MM.1S (cell line): Measurements from ENCODE around the gene RSU1.
"Not testable (repeated sequence)": the region's sequence is repeated elsewhere in the genome, so short reads cannot be mapped to it uniquely, and the experiment has no call there.

Experiments used
- DNase-seq: peaks from one replicate; pipeline ENCODE4 v3.0.0-alpha.2; 2015
- H2AFZ ChIP-seq: fragments of 300-600 bp; sonication (generic); 2 replicates; pipeline ENCODE4 v1.6.0; 2016; ENCODE audit warnings: antibody characterized with exemption, low read length
- H3F3A ChIP-seq: fragments of 300-600 bp; sonication (generic); 2 replicates; pipeline ENCODE4 v1.6.1; 2016; ENCODE audit warnings: mild to moderate bottlenecking, antibody characterized with exemption, low read length, moderate library complexity, mixed read lengths; ENCODE audit not compliant: insufficient read depth
- H3K27ac ChIP-seq: fragments of 300-600 bp; sonication (generic); 2 replicates; pipeline ENCODE4 v1.5.1; 2016; ENCODE audit warnings: mild to moderate bottlenecking, low read length
- H3K27me3 ChIP-seq: fragments of 300-600 bp; sonication (generic); replicated peaks from 2 replicates; pipeline ENCODE4 v1.6.0; 2016; ENCODE audit warnings: low read length; ENCODE audit not compliant: insufficient read depth
- H3K36me3 ChIP-seq: fragments of 300-600 bp; sonication (generic); replicated peaks from 2 replicates; pipeline ENCODE4 v1.6.1; 2016; ENCODE audit warnings: mild to moderate bottlenecking, low read length, mixed read lengths; ENCODE audit not compliant: insufficient read depth
- H3K4me1 ChIP-seq: fragments of 300-600 bp; sonication (generic); 2 replicates; pipeline ENCODE4 v1.6.1; 2016; ENCODE audit warnings: low read length, mixed read lengths
- H3K4me2 ChIP-seq: fragments of 300-600 bp; sonication (generic); 2 replicates; pipeline ENCODE4 v1.6.0; 2016; ENCODE audit warnings: low read depth, low read length
- H3K4me3 ChIP-seq: fragments of 300-600 bp; sonication (generic); 2 replicates; pipeline ENCODE4 v1.5.1; 2016; ENCODE audit warnings: low read length, mixed read lengths
- H3K79me2 ChIP-seq: fragments of 300-600 bp; sonication (generic); 2 replicates; pipeline ENCODE4 v1.6.1; 2016; ENCODE audit warnings: mixed run types, low read length, mixed read lengths
- H3K9ac ChIP-seq: fragments of 300-600 bp; sonication (generic); 2 replicates; pipeline ENCODE4 v1.6.1; 2016; ENCODE audit warnings: low read length, mixed read lengths
- H3K9me2 ChIP-seq: fragments of 300-600 bp; sonication (generic); replicated peaks from 2 replicates; pipeline ENCODE4 v1.6.1; 2016; ENCODE audit warnings: mild to moderate bottlenecking, low read length, mixed read lengths; ENCODE audit not compliant: insufficient read depth
- H3K9me3 ChIP-seq: fragments of 300-600 bp; sonication (generic); replicated peaks from 2 replicates; pipeline ENCODE4 v1.6.1; 2016; ENCODE audit warnings: mild to moderate bottlenecking, low read length, mixed read lengths; ENCODE audit not compliant: insufficient read depth
- H4K20me1 ChIP-seq: fragments of 300-600 bp; sonication (generic); 2 replicates; pipeline ENCODE4 v1.6.1; 2016; ENCODE audit warnings: mild to moderate bottlenecking, low read length, moderate library complexity, mixed read lengths; ENCODE audit not compliant: insufficient read depth
- EZH2 ChIP-seq: fragments of 300-600 bp; sonication (generic); optimal IDR thresholded peaks from 2 replicates; pipeline ENCODE3; 2017; ENCODE audit warnings: low read depth, mild to moderate bottlenecking, antibody characterized with exemption, low read length, mixed read lengths
- EZH2phosphoT487 ChIP-seq: fragments of 300-600 bp; sonication (generic); IDR thresholded peaks from 2 replicates; pipeline ENCODE4 v1.6.1; 2018; ENCODE audit warnings: antibody characterized with exemption, low read length
- TF ChIP-seq, protein P1 (sequence below): fragments of 300-600 bp; sonication (generic); IDR thresholded peaks from 2 replicates; pipeline ENCODE4 v1.5.1; 2016; ENCODE audit warnings: antibody characterized with exemption, low read length, mixed read lengths

The RSU1 gene

DNA sequence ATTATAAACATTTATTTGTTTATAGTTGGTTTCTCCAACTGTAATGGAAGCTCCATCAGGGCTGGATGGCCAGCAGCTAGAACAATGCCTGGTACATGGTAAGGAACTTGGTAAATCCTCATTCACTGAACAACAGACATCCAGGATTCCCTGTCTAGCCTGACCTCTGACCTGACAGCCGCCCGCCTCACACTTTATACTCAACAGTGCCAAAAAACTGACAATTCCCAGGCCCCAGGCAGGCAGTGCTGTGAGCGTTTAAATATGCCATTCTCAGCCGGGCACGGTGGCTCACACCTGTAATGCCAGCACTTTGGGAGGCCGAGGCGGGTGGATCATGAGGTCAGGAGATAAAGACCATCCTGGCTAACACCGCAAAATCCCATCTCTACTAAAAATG, 55.9 kb downstream of the RSU1 start:
- no peaks in the 10 kb centered on the region for H3K79me2 ChIP-seq
- no peaks in the 10 kb centered on the region for H3K9me3 ChIP-seq
- TF ChIP-seq EZH2 (no peak), EZH2phosphoT487 (no peak)
- TF ChIP-seq, protein P1, sequence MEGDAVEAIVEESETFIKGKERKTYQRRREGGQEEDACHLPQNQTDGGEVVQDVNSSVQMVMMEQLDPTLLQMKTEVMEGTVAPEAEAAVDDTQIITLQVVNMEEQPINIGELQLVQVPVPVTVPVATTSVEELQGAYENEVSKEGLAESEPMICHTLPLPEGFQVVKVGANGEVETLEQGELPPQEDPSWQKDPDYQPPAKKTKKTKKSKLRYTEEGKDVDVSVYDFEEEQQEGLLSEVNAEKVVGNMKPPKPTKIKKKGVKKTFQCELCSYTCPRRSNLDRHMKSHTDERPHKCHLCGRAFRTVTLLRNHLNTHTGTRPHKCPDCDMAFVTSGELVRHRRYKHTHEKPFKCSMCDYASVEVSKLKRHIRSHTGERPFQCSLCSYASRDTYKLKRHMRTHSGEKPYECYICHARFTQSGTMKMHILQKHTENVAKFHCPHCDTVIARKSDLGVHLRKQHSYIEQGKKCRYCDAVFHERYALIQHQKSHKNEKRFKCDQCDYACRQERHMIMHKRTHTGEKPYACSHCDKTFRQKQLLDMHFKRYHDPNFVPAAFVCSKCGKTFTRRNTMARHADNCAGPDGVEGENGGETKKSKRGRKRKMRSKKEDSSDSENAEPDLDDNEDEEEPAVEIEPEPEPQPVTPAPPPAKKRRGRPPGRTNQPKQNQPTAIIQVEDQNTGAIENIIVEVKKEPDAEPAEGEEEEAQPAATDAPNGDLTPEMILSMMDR: no peak
- no peaks in the 10 kb centered on the region for H3K4me1 ChIP-seq
- no peaks in the 10 kb centered on the region for H3F3A ChIP-seq
- H2AFZ ChIP-seq: no peak overlapping the region
- H3K4me2 ChIP-seq: no peak overlapping the region
- no peaks in the 10 kb centered on the region for H3K9me2 ChIP-seq
- H3K9ac ChIP-seq: no peak overlapping the region
- no peaks in the 10 kb centered on the region for H3K36me3 ChIP-seq
- DNase-seq: no peak
- no peak overlapping the region for H3K27ac ChIP-seq
- no peaks in the 10 kb centered on the region for H3K27me3 ChIP-seq
- H4K20me1 ChIP-seq: no peaks in the 10 kb centered on the region
- H3K4me3 ChIP-seq: no peak overlapping the region

DNA sequence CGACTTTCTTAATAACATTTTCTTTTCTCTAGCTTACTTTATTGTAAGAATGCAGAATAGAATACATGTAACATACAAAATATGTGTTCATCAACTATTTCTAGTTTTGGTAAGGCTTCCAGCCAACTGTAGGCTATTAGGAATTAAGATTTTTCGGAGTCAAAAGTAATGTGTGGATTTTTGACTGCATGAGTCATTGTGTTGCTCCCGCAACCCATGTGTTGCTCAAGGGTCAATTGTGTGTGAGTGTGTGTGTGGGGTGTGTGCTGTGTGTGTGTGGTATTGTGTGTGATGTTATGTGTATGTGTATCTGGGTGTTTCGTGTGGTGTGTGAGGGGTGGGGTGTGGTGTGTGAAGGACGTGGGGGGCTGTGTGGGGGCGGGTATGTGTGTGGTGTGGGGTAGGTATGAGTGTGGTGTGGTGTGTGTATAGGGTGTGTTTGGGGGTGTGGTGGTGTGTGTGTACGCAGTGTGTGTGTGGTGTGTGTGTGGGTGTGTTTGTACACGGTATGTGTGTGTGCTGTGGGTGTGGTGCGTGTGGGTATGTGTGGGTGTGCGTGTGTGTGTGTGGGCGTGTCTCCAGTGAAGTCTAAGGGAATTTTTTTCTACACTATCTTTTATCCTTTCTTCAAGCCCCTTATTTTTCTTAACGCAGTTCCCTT, 60.5 kb downstream of the RSU1 start:
- Histone ChIP-seq H3K4me2 (no peak overlapping the region), H3K27ac (no peak overlapping the region), H3K4me3 (no peak overlapping the region), H3F3A (no peaks in the 10 kb centered on the region), H3K4me1 (no peaks in the 10 kb centered on the region), H3K9ac (no peak overlapping the region), H3K9me3 (no peaks in the 10 kb centered on the region), H2AFZ (no peak overlapping the region), H3K27me3 (no peaks in the 10 kb centered on the region), H3K79me2 (no peaks in the 10 kb centered on the region), H4K20me1 (no peaks in the 10 kb centered on the region), H3K9me2 (no peaks in the 10 kb centered on the region), H3K36me3 (no peaks in the 10 kb centered on the region)
- no peak for DNase-seq
- TF ChIP-seq EZH2phosphoT487 (no peak), EZH2 (no peak)
- TF ChIP-seq, protein P1: no peak

DNA sequence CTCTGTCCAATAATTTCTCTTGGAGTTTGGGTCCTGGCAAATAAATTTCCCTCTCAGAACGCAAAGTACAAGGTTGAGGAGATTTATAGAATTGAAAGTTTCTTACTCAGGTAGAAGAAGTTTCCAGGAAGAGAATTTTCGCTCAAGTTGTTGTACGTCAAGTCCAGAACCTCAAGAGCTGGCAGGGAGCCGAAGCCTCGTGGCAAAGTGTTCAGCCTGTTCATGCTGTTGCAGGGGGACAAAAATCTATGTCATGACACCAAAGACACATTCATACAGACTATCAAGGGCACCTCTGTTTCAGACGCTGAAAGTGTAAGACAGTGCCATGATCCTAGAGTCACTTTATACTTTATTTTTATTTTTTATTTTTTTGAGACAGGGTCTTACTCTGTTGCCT, 62.5 kb downstream of the RSU1 start:
- Histone ChIP-seq H3K27ac (no peak overlapping the region), H2AFZ (no peak overlapping the region), H3K4me2 (no peak overlapping the region), H3K9me2 (no peaks in the 10 kb centered on the region), H4K20me1 (no peaks in the 10 kb centered on the region), H3K4me3 (no peak overlapping the region), H3F3A (no peaks in the 10 kb centered on the region), H3K79me2 (no peaks in the 10 kb centered on the region), H3K36me3 (no peaks in the 10 kb centered on the region), H3K4me1 (no peaks in the 10 kb centered on the region), H3K9ac (no peak overlapping the region), H3K9me3 (no peaks in the 10 kb centered on the region), H3K27me3 (no peaks in the 10 kb centered on the region)
- TF ChIP-seq, protein P1: no peak
- TF ChIP-seq EZH2phosphoT487 (no peak), EZH2 (no peak)
- no peak for DNase-seq

DNA sequence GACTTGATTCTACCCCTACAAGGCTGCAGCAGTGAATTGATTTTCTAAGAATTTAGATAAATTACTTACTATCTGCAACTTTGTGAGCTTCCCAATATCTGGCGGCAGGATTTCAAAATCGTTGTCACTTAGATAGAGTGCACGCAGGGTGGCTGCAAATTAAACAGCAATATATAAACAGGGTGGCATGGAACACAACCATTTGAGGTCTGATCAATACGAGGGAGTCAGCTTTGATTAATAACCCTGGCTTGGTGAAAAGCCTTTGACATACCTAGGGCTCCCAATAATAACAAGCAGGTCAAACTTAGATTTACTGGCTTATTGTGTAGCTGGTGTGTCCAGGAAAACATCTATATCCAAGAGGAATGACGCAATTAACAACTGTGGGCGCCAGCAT, 64.4 kb downstream of the RSU1 start:
- not testable (repeated sequence) for H3F3A ChIP-seq, H3K27ac ChIP-seq, H3K4me1 ChIP-seq, DNase-seq, H2AFZ ChIP-seq, H3K9me3 ChIP-seq, H3K9me2 ChIP-seq, H3K79me2 ChIP-seq, H3K9ac ChIP-seq, H3K36me3 ChIP-seq, H3K27me3 ChIP-seq, H4K20me1 ChIP-seq, H3K4me3 ChIP-seq, H3K4me2 ChIP-seq
